ENCODE results near the gene GALNS. TPM values are rescaled to one million over a fixed set of nuclear protein-coding genes. Genes with fewer than 3 reads are reported as not detected.
A peak's percentile ranks its signal among the peaks of the same experiment; 100 is the strongest.
"Not testable (repeated sequence)": the region's sequence is repeated elsewhere in the genome, so short reads cannot be mapped to it uniquely, and the experiment has no call there.

GALNS gene
- total RNA-seq, 1 experiment from 2014 or later = 15.2 TPM

GRCh38 chr16:88805340-88805715 is 51.4 kb downstream of the GALNS start:
- DNase-seq (ENCODE audit: low read depth, low spot score) = no peak
- in situ Hi-C loops (cut with HindIII; ENCODE audit: low pct_unique_long_range_greater_than_20kb, low sequenced_read_pairs) = no loop called here

GRCh38 chr16:88804552-88805339 is 52.0 kb downstream of the GALNS start:
- in situ Hi-C loops (cut with HindIII; ENCODE audit: low pct_unique_long_range_greater_than_20kb, low sequenced_read_pairs) = no loop called here
- DNase-seq (ENCODE audit: low read depth, low spot score) = no peak

DNA sequence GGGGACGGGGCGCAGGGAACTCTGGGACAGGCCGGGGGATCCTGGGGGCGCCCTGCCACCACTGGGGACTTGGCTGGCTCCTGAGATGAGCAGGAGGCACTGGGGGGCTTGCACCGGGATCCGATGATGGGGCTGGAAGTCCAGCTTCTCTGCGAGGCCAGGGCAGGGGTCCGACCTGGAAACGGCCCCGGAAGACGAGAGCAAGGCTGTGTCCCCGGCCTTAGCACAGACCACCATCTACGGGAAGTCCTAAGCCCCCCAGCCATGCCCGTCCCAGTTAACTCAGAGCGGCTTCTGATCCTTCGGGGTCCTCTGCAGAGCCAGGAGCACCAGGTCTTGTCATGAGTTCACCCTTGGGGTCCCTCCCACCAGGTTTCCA is 52.6 kb downstream of the GALNS start:
- in situ Hi-C loops (cut with HindIII; ENCODE audit: low pct_unique_long_range_greater_than_20kb, low sequenced_read_pairs) = no loop called here
- DNase-seq (ENCODE audit: low read depth, low spot score) = no peak

DNA sequence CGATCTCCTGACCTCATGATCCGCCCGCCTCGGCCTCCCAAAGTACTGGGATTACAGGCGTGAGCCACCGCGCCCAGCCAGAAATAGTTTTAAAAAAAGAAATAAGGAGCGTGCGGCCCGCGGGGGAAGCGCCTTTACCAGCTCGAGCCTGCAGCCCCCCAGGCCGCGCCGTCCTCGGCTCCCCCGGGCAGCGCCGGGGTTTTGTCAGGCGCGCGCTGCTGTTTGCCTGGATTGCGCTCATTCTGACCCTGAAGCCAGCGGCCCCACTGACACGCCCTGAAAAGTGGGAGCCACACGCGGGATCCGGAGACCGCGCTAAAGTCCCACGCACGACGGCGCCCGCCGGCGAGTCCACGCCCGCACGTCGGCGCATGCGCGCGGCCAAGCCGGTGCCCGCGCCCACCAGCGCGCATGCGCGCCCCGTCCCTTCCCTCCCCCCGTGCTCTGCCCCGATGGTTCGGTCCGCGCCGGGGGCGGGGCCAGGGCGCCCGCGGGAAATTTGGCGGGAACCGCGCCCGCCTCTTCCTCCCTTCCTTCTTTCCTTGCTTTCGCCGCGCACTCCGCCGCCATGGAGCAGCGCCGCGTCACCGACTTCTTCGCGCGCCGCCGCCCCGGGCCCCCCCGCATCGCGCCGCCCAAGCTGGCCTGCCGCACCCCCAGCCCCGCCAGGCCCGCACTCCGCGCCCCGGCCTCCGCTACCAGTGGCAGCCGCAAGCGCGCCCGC is 53.3 kb downstream of the GALNS start, which contains the start of gene CDT1:
TSS of gene CDT1 (plus strand) at position 526 of the 724 bp plus-strand sequence. CDS start at position 569, 43 bp downstream.
- peak; percentile 58 for DNase-seq (ENCODE audit: low read depth, low spot score)
- in situ Hi-C loops (cut with HindIII; ENCODE audit: low pct_unique_long_range_greater_than_20kb, low sequenced_read_pairs) = no loop called here

DNA sequence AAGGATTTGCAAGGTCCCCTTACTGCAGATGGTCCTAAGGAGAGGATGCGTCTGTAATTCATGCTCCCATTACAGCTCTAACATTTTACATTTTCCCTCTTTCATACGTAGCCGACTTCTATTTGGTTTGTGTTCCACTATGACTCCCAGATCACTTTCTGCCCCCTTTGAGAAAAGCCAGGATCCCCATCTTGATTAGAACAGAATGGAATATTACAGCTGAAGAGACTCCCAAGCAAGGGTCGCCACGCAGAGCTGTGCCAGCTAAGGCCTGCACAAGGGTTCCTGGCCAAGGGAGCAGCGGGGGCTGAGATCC is 56.5 kb downstream of the GALNS start:
- in situ Hi-C loops (cut with HindIII; ENCODE audit: low pct_unique_long_range_greater_than_20kb, low sequenced_read_pairs) = no loop called here
- no peak for DNase-seq (ENCODE audit: low read depth, low spot score)

DNA sequence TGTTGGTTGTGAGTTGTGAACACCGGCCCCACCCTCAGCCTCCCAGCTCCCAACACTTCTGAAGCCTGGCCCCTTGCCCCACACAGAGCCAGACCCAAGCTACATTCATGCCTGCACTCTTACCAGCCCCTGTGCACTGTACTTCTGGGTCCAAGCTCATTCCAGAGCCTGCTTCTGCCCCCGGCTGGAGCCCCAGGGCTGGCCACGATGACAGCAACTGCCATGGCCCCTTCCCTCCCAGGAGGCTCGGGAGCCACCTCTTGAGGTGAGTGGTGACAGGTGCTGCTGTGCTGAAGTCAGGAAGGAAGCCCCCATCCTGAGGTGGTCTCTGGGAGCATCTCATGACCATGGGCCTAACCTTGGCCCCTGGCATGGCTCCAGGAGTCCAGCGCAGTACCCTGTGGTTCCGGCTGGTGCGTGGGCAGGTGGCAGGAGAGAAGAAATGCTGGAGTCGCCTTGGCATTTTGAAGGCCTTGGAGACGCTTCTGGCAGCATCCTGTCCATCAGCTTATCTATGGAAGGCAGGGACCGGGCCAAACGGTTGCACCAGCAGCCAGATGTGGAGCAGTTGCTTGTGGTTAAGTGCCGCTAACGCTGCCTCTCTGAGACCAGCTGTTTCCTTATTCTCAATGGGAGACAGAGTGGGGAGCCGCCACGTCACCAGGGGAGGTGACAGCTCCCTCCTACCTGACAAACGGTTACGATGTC is 57.0 kb downstream of the GALNS start:
- in situ Hi-C loops (cut with HindIII; ENCODE audit: low pct_unique_long_range_greater_than_20kb, low sequenced_read_pairs) = no loop called here

GRCh38 chr16:88798772-88799455 is 57.8 kb downstream of the GALNS start:
- peak; percentile 30 for DNase-seq (ENCODE audit: low read depth, low spot score)
- in situ Hi-C loops (cut with HindIII; ENCODE audit: low pct_unique_long_range_greater_than_20kb, low sequenced_read_pairs) = no loop called here

More for the DNA sequence above, 57.0 kb downstream of the GALNS start:
- DNase-seq (ENCODE audit: low read depth, low spot score) = no peak

GRCh38 chr16:88798073-88798472 is 58.7 kb downstream of the GALNS start:
- no peak for DNase-seq (ENCODE audit: low read depth, low spot score)
- in situ Hi-C loops (cut with HindIII; ENCODE audit: low pct_unique_long_range_greater_than_20kb, low sequenced_read_pairs) = no loop called here

GRCh38 chr16:88796278-88796677 is 60.5 kb downstream of the GALNS start:
- in situ Hi-C loops (cut with HindIII; ENCODE audit: low pct_unique_long_range_greater_than_20kb, low sequenced_read_pairs) = no loop called here
- no peak for DNase-seq (ENCODE audit: low read depth, low spot score)

GRCh38 chr16:88793251-88793954 is 63.3 kb downstream of the GALNS start:
- in situ Hi-C loops (cut with HindIII; ENCODE audit: low pct_unique_long_range_greater_than_20kb, low sequenced_read_pairs) = no loop called here

GRCh38 chr16:88792668-88793250 is 64.0 kb downstream of the GALNS start:
- DNase-seq (ENCODE audit: low read depth, low spot score) = no peak
- in situ Hi-C loops (cut with HindIII; ENCODE audit: low pct_unique_long_range_greater_than_20kb, low sequenced_read_pairs) = no loop called here

More at GRCh38 chr16:88793251-88793954, 63.3 kb downstream of the GALNS start:
- DNase-seq (ENCODE audit: low read depth, low spot score) = no peak

DNA sequence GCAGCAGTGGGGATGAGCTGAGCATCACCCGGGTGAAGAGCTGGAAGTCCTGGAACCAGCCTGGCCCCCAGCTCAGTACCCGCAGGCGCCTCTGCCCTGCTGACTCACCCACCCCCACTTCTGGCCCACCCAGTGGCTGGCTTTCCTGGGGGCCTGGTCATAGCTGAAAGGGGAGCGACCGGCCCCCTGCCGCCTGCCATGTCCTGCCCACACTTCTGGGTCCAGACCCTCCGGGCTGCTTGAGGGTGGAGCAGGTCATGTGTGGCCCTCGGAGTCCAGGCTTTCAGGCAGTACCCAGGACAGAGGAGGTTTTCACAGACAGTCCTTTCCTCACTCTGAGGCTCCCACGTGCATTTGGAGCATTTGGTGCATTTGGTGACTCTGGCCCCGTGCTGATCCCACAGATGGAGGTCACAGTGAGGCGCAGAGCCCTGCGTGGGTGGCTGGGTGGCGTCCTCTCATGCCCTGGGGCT is 64.6 kb downstream of the GALNS start:
- no peak for DNase-seq (ENCODE audit: low read depth, low spot score)
- in situ Hi-C loops (cut with HindIII; ENCODE audit: low pct_unique_long_range_greater_than_20kb, low sequenced_read_pairs) = no loop called here

DNA sequence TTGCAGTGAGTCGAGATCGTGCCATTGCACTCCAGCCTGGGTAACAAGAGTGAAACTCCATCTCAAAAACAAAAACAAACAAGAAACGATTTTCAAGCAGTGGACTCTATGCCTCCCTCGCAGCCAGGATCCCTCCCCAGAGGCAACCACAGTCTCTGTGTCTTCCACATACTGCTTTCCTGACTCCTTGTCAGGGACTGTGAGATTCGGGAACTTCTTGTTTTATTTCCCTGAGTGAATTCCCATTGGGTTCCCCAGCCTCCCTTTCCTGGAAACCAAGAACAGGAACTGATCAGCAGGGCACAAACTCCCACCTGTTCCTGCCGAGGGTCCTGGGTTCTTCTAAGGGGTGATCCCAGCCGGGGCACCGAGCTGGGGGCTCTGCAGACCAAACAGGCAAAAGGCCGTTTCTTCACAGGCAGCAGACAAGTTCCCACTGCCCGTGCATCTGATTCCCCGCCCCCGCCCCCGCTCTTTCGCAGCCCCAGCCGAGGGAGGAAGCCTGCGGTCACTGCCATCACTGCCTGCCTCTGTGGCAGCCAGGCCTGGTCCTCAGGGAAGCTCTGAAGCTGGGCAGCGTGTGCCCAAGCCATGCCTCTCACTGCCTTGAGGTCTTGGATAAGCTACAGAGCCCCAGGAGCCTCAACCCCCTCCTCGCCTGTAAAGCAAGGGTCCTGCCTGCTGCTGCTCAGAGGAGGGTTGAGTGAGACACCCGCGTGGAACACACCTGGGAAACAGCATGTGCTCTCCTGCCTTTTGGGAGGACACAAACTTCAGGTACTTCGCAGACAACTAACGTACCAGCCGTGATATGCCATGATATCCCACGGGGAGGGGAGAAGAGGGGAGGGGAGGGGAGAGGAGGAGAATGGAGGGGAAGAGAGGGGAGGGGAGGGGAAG is 66.2 kb downstream of the GALNS start:
- no peak for DNase-seq (ENCODE audit: low read depth, low spot score)
- in situ Hi-C loops (cut with HindIII; ENCODE audit: low pct_unique_long_range_greater_than_20kb, low sequenced_read_pairs) = no loop called here

DNA sequence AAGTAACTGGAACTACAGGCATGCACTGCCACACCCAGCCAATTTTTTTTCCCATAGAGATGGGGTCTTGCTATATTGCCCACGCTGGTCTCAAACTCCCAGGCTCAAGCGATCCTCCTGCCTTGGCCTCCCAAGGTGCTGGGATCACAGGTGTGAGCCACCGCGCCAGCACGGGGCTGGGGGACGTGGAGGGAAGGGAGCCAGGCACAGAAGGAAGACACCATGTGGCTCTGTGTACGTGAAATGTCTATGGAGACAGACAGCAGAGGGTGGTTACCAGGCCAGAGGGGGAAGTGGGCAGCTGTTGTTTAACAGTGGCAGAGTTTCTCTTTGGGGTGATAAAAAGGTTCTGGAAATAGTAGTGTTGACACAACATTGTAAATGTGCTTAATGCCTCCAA is 67.2 kb downstream of the GALNS start:
- in situ Hi-C loops (cut with HindIII; ENCODE audit: low pct_unique_long_range_greater_than_20kb, low sequenced_read_pairs) = no loop called here
- DNase-seq (ENCODE audit: low read depth, low spot score) = no peak

DNA sequence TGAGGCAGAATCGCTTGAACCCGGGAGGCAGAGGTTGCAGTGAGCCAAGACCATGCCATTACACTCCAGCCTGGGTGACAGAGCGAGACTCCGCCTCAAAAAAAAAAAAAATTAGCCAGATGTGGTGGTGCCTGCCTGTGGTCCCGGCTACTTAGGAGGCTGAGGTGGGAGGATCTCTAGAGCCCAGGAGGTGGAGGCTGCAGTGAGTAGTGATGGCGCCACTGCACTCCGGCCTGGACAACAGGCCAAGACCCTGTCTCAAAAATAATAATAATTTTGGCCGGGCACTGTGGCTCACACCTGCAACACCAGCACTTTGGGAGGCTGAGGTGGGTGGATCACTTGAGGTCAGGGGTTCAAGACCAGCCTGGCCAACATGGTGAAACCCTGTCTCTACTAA is 68.0 kb downstream of the GALNS start:
- in situ Hi-C loops (cut with HindIII; ENCODE audit: low pct_unique_long_range_greater_than_20kb, low sequenced_read_pairs) = not testable (repeated sequence)

More for the DNA sequence above, 68.0 kb downstream of the GALNS start:
- DNase-seq (ENCODE audit: low read depth, low spot score) = not testable (repeated sequence)

Measured in SK-MEL-5 (cell line).